NCI-H1694 (cell line): ENCODE measurements around the gene NAALADL2.
A peak's percentile ranks its signal among the peaks of the same experiment; 100 is the strongest.
"Not testable (repeated sequence)": the region's sequence is repeated elsewhere in the genome, so short reads cannot be mapped to it uniquely, and the experiment has no call there.

Experiments
- DNase-seq: peaks from one replicate; lab custom pipeline; 2025; lab: John Stamatoyannopoulos, UW

Gene NAALADL2

GRCh38 chr3:175267121-175267531, 408.0 kb downstream of the NAALADL2 start:
- no peak for DNase-seq

- no peak for DNase-seq
Measured at GRCh38 chr3:175267561-175267960, 408.4 kb downstream of the NAALADL2 start.

GRCh38 chr3:175269394-175269793, 410.3 kb downstream of the NAALADL2 start:
- DNase-seq: no peak

- no peak for DNase-seq
Measured at GRCh38 chr3:175270198-175270837, 411.2 kb downstream of the NAALADL2 start.

- no peak for DNase-seq
Measured at GRCh38 chr3:175270866-175271265, 411.7 kb downstream of the NAALADL2 start.

GRCh38 chr3:175271465-175271864, 412.3 kb downstream of the NAALADL2 start:
- DNase-seq: not testable (repeated sequence)

GRCh38 chr3:175272392-175272791, 413.3 kb downstream of the NAALADL2 start:
- DNase-seq: no peak

- DNase-seq: no peak
Measured at GRCh38 chr3:175273573-175273972, 414.4 kb downstream of the NAALADL2 start.

- no peak for DNase-seq
Measured at GRCh38 chr3:175274056-175274455, 414.9 kb downstream of the NAALADL2 start.

- no peak for DNase-seq
Measured at GRCh38 chr3:175274474-175275218, 415.5 kb downstream of the NAALADL2 start.

- no peak for DNase-seq
Measured at GRCh38 chr3:175278680-175279079, 419.5 kb downstream of the NAALADL2 start.

GRCh38 chr3:175279457-175279856, 420.3 kb downstream of the NAALADL2 start:
- no peak for DNase-seq

- no peak for DNase-seq
Measured at GRCh38 chr3:175279911-175280310, 420.8 kb downstream of the NAALADL2 start.

- no peak for DNase-seq
Measured at GRCh38 chr3:175287361-175287963, 428.3 kb downstream of the NAALADL2 start.

GRCh38 chr3:175288621-175289020, 429.5 kb downstream of the NAALADL2 start:
- DNase-seq: no peak

GRCh38 chr3:175294793-175295192, 435.7 kb downstream of the NAALADL2 start:
- no peak for DNase-seq

GRCh38 chr3:175295248-175296130, 436.4 kb downstream of the NAALADL2 start:
- no peak for DNase-seq

GRCh38 chr3:175297216-175297615, 438.1 kb downstream of the NAALADL2 start:
- DNase-seq: no peak

GRCh38 chr3:175301741-175302140, 442.6 kb downstream of the NAALADL2 start:
- no peak for DNase-seq

GRCh38 chr3:175304404-175304803, 445.3 kb downstream of the NAALADL2 start:
- DNase-seq: peak; percentile 58

GRCh38 chr3:175307642-175308041, 448.5 kb downstream of the NAALADL2 start:
- no peak for DNase-seq

GRCh38 chr3:175308097-175308496, 449.0 kb downstream of the NAALADL2 start:
- DNase-seq: no peak
